Stimulated activated CD8-positive, alpha-beta memory T cell treated with anti-CD3 and anti-CD28 coated beads, Interleukin-7, amount 100 ng/mL, for 4 hours (primary cell): ENCODE measurements around the gene RASA3.

Experiments
- DNase-seq, 2 donors: peaks; one replicate each; pipeline ENCODE4 v3.0.0-alpha.2; 2020; ENCODE audit warnings: low read depth in 2 of 2

The RASA3 gene

GRCh38 chr13:113937527-113938180 is 194.8 kb downstream of the RASA3 start:
- no peak for DNase-seq

GRCh38 chr13:113937073-113937472 is 195.3 kb downstream of the RASA3 start:
- no peak for DNase-seq

- DNase-seq: no peak
Observed at GRCh38 chr13:113936166-113936965, 196.1 kb downstream of the RASA3 start.

- DNase-seq: no peak
Observed at GRCh38 chr13:113935001-113935844, 197.2 kb downstream of the RASA3 start.

GRCh38 chr13:113934576-113934975 is 197.8 kb downstream of the RASA3 start:
- DNase-seq: no peak

- no peak for DNase-seq
Observed at GRCh38 chr13:113933901-113934300, 198.5 kb downstream of the RASA3 start.

- DNase-seq: no peak
Observed at GRCh38 chr13:113931841-113932459, 200.5 kb downstream of the RASA3 start.

- peak; percentile 8 to 63 for DNase-seq
Observed at GRCh38 chr13:113930671-113931637, 201.5 kb downstream of the RASA3 start.

GRCh38 chr13:113929628-113930615 is 202.5 kb downstream of the RASA3 start:
- no peak for DNase-seq

- no peak for DNase-seq
Observed at GRCh38 chr13:113928685-113929627, 203.5 kb downstream of the RASA3 start.
